ENCODE data around the gene OR51V1. TPM values are rescaled to one million over a fixed set of nuclear protein-coding genes. Genes with fewer than 3 reads are reported as not detected.

Gene OR51V1
- total RNA-seq, 1 donor from 2014 or later: not detected

- Mint-ChIP-seq H3K4me1 (peaks cover 3% of the 10 kb centered on the region), H3K27ac (no peak overlapping the region), H3K36me3 (ENCODE audit: low read depth) (no peaks in the 10 kb centered on the region), H3K9me3 (no peaks in the 10 kb centered on the region), H3K27me3 (peaks cover 2% of the 10 kb centered on the region), H3K4me3 (no peak overlapping the region)
- DNase-seq (no peak), ATAC-seq (ENCODE audit: low read depth) (no peak)
- ChIA-PET CTCF (no interaction called here), POLR2A (no interaction called here)
- no peak for TF ChIP-seq CTCF (IDR thresholded peaks at IDR 0.05)
- intact Hi-C loops (cut with micrococcal nuclease): no loop called here
These were observed 29.8 kb upstream of the OR51V1 start for GRCh38 chr11:5230266-5230665.

GRCh38 chr11:5229796-5230195, 29.3 kb upstream of the OR51V1 start:
- Mint-ChIP-seq H3K9me3 (no peaks in the 10 kb centered on the region), H3K4me1 (peaks cover 3% of the 10 kb centered on the region), H3K27ac (no peak overlapping the region), H3K27me3 (peaks cover 2% of the 10 kb centered on the region), H3K36me3 (ENCODE audit: low read depth) (no peaks in the 10 kb centered on the region), H3K4me3 (no peak overlapping the region)
- POLR2A ChIA-PET: no interaction called here
- DNase-seq (no peak), ATAC-seq (ENCODE audit: low read depth) (no peak)
- CTCF ChIA-PET: no interaction called here
- TF ChIP-seq CTCF (IDR thresholded peaks at IDR 0.05): no peak
- intact Hi-C loops (cut with micrococcal nuclease): no loop called here

- Mint-ChIP-seq H3K4me3 (no peak overlapping the region), H3K9me3 (no peaks in the 10 kb centered on the region), H3K27ac (no peak overlapping the region), H3K36me3 (ENCODE audit: low read depth) (no peaks in the 10 kb centered on the region), H3K4me1 (peaks cover under 1% of the 10 kb centered on the region), H3K27me3 (peaks cover under 1% of the 10 kb centered on the region)
- CTCF ChIA-PET: no interaction called here
- DNase-seq (no peak), ATAC-seq (ENCODE audit: low read depth) (no peak)
- TF ChIP-seq CTCF (IDR thresholded peaks at IDR 0.05): no peak
- POLR2A ChIA-PET: no interaction called here
- intact Hi-C loops (cut with micrococcal nuclease): no loop called here
These were observed 28.9 kb upstream of the OR51V1 start for GRCh38 chr11:5229356-5229755.

- no peak for ATAC-seq (ENCODE audit: low read depth)
- H3K27me3 Mint-ChIP-seq: peaks cover 2% of the 10 kb centered on the region
- CTCF ChIA-PET: no interaction called here
- H3K27ac Mint-ChIP-seq: no peak overlapping the region
- TF ChIP-seq CTCF (IDR thresholded peaks at IDR 0.05): no peak
- H3K36me3 Mint-ChIP-seq (ENCODE audit: low read depth): no peaks in the 10 kb centered on the region
- POLR2A ChIA-PET: no interaction called here
- H3K9me3 Mint-ChIP-seq: no peaks in the 10 kb centered on the region
- DNase-seq: no peak
- H3K4me1 Mint-ChIP-seq: no peaks in the 10 kb centered on the region
- H3K4me3 Mint-ChIP-seq: no peak overlapping the region
- intact Hi-C loops (cut with micrococcal nuclease): no loop called here
These were observed 27.6 kb upstream of the OR51V1 start for GRCh38 chr11:5228124-5228523.

GRCh38 chr11:5227681-5228080, 27.2 kb upstream of the OR51V1 start:
- no peak for ATAC-seq (ENCODE audit: low read depth)
- POLR2A ChIA-PET: no interaction called here
- DNase-seq: no peak
- H3K36me3 Mint-ChIP-seq (ENCODE audit: low read depth): no peaks in the 10 kb centered on the region
- H3K4me1 Mint-ChIP-seq: no peaks in the 10 kb centered on the region
- CTCF ChIA-PET: no interaction called here
- H3K27me3 Mint-ChIP-seq: peaks cover 2% of the 10 kb centered on the region
- intact Hi-C loops (cut with micrococcal nuclease): no loop called here
- no peaks in the 10 kb centered on the region for H3K9me3 Mint-ChIP-seq
- H3K27ac Mint-ChIP-seq: no peak overlapping the region
- no peak overlapping the region for H3K4me3 Mint-ChIP-seq
- no peak for TF ChIP-seq CTCF (IDR thresholded peaks at IDR 0.05)

All from activated B cell treated with CpG ODN at 0.5 μM for 24 hours (primary cell).